ENCODE data around the gene DISP3.

DISP3 gene

GRCh38 chr1:11504599-11504998, 25.6 kb downstream of the DISP3 start:
- no peak overlapping the region for H3K27ac ChIP-seq
- TF ChIP-seq CTCF (conservative IDR thresholded peaks at IDR 0.05): no peak

GRCh38 chr1:11505591-11506538, 26.9 kb downstream of the DISP3 start:
- TF ChIP-seq CTCF (conservative IDR thresholded peaks at IDR 0.05): no peak
- no peak overlapping the region for H3K27ac ChIP-seq

GRCh38 chr1:11507309-11507708, 28.4 kb downstream of the DISP3 start:
- peak overlapping the region; percentile 55 for H3K27ac ChIP-seq
- no peak for TF ChIP-seq CTCF (conservative IDR thresholded peaks at IDR 0.05)

- no peak for TF ChIP-seq CTCF (conservative IDR thresholded peaks at IDR 0.05)
Observed at GRCh38 chr1:11513681-11514080, 34.7 kb downstream of the DISP3 start.

GRCh38 chr1:11514366-11514765, 35.4 kb downstream of the DISP3 start:
- TF ChIP-seq CTCF (conservative IDR thresholded peaks at IDR 0.05): no peak
- no peak overlapping the region for H3K27ac ChIP-seq

More at GRCh38 chr1:11513681-11514080, 34.7 kb downstream of the DISP3 start:
- no peak overlapping the region for H3K27ac ChIP-seq

- no peak for TF ChIP-seq CTCF (conservative IDR thresholded peaks at IDR 0.05)
- no peak overlapping the region for H3K27ac ChIP-seq
Observed at GRCh38 chr1:11515368-11516300, 36.7 kb downstream of the DISP3 start.
